ENCODE data around the gene METTL16.

DNA sequence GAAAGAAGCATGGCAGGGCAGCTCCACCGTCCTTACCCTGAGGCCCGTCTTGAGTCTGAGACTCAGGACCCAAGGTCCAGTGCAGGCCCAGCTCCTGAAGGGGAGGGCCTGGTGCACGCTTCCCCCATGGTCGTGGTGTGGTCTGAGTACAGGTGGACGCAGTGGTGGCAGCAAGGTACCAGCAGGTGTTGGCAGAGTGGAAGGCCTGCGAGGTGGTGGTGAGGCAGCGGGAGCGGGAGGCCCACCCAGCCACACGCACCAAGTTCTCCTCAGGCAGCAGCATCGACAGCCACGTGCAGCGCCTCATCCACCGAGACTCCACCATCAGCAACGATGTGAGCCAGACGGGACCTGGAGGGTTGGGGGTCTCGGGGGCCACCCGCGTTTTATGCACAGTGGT is 138.5 kb downstream of the METTL16 start:
- TF ChIP-seq CTCF (IDR thresholded peaks at IDR 0.05; ENCODE audit: insufficient read depth, low read length, poor library complexity, severe bottlenecking) (no peak), EZH2phosphoT487 (conservative IDR thresholded peaks at IDR 0.05; ENCODE audit: low read length) (no peak)
